T-helper 2 cell (primary cell): ENCODE results near the gene SORL1.
A peak's percentile ranks its signal among the peaks of the same experiment; 100 is the strongest.
"Not testable (repeated sequence)": the region's sequence is repeated elsewhere in the genome, so short reads cannot be mapped to it uniquely, and the experiment has no call there.

Experiments
- DNase-seq, 5 experiments: peaks; one replicate each; pipeline versions ENCODE4 v3.0.0 to v3.0.0-alpha.2; 2012 to 2022

SORL1 gene

DNA sequence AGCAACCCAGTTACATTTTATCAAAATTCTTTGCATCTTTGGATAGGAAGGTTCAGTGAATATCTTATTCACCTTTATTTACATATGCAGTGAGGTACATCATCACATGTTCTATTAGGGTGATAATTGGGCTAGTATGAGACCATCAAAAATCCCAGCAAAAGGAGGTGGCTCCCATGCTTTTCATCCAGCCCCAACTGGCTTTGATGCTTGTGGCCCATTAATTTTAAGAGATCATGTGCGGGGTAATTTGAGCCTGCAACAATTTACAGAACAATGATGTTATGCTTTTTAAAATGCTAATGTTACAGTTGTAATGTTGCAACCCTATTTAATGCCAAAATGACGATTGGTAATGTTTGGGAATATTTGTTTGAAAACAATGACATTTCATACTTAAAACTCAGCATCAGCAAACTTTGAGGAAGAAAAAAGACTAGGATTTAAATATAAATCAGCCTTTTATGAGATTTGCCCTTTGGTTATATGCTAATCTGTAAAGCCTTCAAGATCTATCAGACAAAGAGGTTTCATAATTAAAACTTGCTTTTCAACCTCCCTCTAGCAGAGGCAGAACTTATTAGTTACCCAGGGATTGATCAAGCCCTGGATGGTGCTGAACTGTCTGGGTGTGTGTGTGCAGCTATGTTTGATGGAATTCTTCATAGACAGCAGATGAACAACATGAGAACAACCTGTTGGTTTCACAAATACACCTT, 184.1 kb downstream of the SORL1 start:
- no peak for DNase-seq

DNA sequence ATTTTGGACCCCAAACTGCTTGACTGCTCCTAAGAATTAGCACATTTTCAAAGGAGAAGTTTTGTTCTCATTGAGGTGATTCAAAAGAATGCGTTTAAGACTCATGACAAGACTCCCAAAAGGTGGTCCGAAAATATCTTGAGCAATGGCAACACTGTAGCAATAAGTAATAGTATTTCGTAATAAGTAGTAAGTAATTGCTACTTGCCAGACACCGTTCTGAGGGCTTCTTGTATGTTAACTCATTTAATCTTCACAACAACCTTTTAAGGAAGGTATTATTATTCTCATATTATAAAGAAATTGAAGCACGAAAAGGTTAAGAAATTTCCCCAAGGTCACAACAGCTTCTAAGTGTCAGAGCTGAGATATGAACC, 184.7 kb downstream of the SORL1 start:
- no peak for DNase-seq

DNA sequence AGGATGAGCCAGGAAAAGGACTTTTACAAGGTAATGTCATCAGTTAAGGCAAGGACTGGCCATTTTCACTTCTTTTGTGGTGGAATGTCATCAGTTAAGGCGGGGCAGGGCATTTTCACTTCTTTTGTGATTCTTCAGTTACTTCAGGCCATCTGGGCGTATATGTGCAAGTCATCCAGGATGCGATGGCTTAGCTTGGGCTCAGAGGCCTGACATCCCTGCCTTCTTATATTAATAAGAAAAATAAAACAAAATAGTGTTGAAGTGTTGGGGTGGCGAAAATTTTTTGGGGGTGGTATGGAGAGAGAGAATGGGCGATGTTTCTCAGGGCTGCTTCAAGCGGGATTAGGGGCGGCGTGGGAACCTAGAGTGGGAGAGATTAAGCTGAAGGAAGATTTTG, 185.5 kb downstream of the SORL1 start:
- DNase-seq = not testable (repeated sequence)

DNA sequence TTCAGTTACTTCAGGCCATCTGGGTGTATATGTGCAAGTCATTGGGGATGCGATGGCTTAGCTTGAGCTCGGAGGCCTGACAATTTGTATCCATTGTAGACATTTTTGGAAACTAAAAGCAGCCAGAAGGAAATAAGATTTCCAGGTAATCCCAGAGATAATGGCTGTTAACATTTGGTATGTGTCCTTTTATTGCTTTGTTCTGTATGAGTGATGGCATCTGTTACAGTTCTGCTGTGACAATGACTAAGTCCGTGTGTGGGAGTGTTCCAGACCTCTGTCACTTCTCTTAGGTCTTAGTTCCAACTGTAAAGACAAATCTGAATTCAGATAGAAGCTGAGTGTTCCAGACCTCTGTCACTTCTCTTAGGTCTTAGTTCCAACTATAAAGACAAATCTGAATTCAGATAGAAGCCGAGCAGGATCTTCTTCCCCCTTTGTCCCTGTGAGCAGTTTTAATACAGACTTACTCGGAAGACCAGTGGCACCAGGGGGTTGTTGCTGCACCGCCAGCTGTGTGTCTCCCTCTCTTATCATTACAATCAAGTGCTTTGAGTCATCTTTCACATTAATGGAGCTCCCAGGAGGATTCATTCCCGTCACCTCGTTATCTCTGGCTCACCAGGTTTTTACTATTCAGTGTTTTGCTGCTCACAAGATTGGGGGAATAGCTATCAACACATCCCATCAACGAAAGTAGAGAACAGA, 191.5 kb downstream of the SORL1 start:
- no peak for DNase-seq

DNA sequence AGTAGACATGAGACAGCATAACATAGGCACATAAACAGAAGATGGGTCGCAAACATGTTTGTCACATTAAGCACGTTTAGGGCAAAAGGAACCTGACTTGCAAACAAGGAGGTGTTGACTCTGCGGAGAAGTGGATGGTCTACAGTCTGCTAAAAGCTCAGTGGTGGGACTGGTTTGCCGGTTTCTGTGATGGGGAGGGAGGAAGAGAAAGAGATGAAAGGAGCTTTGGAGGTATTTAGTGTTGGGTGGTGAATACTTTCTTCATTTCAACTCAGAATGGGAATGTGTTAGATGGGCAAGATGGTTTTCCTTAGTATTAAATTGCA, 192.0 kb downstream of the SORL1 start:
- DNase-seq = no peak

DNA sequence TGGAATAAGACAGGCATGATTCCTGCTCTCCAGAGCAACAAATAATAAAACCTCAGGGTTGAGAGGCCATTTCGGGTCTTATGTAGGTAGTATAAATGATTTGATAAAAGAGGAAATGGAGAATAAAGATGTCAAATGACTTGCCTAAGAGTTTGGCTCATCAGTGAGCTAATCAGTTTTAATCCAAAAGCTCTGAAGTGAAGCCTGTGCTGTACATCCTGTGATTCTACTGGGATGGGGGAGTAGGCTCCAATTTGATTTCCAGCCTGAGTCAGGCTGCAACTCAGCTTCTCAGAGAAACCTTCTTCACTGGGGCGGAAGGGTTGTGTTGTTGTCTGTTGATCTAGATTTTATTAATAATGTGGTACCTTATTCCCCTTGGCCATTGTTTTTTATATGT, 192.9 kb downstream of the SORL1 start:
- no peak for DNase-seq

DNA sequence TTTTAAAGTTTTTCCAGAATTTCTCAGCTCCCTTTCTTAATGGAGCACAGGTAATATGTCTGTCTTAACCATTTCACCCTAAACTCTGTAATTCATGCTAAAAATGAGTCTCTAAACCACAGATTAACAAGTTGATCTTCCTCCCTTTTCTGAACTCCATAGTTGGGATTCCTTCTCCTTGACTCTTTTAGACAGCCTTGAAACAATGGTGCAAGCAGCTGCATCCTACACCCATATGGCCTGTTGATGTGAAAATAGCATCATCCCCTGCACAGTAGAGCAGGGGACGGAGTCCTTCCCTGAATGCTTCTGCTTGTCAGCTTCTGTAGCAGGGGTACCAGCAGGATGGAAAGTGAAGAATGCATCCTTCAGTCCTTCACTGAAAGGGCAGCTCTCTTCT, 193.5 kb downstream of the SORL1 start:
- no peak for DNase-seq

DNA sequence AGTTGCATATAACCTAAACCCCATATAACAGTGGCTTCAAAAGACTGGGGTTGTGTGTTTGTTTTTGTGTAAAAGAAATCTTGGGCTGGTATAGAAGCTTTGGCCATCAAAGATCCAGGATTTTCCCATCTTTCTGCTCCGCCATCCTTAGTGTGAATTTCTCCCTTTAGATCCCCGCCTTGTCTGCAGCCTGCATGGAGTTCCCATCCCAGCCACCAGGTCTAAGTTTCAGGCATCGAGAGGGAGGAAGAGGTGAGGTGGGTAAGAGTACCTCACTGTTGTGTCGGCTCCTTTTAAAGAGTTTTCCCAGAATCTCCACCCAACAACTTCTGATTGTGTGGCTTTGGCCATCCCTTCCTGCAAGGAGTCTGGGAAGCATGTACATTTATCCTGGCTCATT, 196.2 kb downstream of the SORL1 start:
- no peak for DNase-seq

DNA sequence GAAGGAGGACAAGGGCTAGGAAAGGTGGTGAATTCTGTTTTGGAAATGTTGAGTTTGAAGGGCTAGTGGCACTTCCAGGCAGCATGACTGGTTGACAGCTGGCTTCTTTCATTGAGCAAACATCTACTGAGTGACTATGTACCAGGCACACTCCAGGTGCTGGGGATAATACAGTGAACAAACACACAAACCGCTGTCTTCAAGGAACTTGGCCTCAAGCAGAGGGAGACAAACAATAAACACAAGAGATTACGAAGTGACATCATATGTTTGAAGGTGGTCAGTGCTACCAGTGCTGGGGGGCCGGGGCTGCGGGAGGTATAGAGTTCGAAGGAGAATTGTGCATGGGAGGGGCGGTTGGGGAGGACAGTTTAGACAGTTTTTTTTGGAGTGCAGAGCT, 197.7 kb downstream of the SORL1 start:
- DNase-seq = no peak

DNA sequence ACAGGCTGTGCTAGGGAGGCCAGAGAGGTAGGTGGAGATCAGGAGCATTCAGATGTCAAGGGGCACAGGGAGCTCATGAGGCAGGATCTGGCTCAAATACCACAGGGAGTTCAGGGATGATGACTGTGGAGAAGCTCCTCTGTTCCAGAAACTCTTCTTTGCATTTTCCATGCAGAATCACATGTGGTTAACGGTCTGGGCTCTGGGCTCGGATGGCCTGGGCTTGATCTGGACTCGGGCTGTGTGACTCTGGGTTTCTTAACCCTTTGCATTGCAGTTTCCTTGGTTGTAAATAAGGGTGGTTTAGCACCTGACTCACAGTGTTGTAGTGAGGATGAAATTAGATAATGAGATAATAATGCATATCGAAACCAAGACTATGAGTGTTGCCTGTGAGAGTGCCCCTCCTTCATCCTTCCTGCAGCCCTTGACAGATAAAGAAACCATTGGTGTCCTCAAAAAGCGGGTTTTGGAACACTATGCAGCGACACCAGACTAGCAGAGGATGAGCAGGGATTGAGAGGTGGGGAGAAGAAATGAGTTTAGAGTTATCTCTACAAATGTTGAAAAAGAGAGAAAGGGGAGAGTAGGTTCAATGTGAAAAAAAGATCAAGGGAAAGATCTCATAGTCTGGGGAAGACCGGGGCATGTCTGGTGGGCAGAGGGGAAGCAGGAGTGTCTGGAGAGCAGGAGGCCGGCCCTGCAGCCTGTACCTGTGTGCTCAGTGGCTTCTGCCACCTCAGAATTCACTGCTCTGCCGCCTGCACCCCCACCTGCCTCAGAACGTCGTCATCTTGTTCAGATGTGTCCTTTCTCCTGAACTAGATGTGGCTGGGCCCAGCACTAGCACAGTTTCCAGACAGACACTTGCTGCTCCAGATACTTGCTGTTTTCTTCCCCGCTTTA, 198.5 kb downstream of the SORL1 start:
- peak in 2 of 5 experiments; percentile 4 to 83 for DNase-seq

DNA sequence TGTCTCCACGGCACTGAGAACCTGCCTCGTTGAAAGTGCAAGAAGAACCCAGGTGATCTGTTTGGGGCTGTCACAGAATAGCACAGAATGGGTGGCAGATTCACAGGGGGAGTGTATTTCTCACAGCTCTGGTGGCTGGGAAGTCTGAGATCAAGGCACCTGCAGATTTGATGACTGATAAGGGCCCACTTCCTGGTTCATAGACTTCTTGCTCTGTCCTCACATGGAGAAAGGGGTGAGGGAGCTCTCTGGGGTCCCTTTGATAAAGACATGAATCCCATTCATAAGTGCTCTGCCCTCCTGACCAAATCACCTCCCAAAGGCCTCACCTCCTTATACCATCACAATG, 199.1 kb downstream of the SORL1 start:
- peak in 1 of 5 experiments; percentile 40 for DNase-seq

DNA sequence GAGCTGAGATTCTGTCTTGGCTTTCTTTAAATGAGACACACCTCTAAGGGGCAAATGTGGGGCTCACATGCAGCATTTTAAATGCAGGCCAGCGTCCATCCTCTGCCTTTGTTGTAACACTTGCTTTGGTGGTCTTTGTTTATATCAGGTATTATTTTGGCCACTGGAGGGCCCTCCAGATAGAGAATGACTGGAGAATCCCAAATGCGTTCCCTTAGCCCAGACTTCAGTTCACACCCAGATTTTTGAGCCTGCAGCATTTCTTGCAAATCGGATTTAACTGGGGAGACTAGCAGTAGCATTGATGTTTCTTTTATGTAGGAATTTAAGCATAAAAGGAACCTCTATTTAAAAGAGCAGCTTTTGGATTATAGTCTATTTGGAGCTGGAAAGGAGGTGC, 200.9 kb downstream of the SORL1 start:
- DNase-seq = no peak

DNA sequence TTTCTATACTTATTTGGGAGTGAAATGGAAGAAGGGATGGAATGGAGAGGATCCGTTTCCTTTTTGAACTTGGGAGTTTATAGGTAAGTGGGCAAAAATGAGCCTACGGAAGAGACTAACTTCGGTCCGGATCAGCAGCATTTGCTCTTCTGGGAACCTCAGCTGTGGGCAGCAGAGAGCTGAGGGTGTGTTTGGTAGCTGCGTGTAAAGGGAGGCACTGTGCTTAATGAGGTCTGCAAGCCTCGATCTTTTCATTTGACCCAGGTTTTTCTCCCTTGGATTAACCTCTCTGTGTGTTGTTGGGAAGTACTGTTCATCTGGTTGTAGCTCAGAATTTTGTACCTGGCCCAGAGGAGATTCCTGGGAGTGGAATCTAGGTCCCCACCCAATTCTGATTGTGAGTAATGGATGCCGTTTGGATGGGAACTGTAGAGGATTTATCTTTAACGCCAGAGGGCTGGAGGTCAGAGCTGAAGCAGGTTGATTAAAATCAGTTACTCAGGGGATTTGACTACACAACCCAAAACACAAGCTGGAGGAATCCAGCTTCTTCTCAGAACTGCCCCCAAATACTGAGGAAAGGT, 202.2 kb downstream of the SORL1 start:
- DNase-seq = no peak

DNA sequence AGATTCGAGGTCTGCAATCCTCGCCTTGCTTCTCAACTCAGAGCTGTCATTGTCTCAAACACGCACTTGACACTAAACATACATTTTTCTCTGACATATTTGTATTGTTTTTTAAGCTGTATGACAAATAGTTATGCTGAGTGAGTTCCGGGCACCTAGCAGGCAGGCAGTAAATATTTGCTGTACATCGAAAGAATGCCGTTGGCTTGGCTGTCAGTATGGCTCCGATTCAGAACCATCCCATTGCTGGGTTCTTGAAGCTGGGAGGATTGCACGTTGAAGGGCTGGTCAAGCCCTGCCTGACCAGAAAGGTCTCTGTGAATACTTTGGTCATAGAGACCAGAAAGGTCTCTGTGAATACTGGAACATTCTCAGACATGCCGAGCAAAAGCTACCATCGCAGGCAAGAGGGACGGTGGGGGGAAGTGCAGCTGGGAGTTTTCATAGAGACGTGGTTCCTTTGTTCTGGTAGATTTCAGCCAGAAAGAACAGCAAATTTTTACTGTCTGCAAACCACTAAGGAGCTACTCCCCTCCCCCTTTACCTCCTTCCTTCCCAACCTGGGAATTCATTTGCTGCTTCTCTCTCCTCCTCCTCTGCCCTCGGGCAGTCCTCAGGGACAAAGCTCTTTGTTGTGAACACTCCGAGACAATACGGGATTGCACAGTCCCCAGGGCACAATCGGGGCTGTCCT, 202.9 kb downstream of the SORL1 start:
- DNase-seq = no peak

DNA sequence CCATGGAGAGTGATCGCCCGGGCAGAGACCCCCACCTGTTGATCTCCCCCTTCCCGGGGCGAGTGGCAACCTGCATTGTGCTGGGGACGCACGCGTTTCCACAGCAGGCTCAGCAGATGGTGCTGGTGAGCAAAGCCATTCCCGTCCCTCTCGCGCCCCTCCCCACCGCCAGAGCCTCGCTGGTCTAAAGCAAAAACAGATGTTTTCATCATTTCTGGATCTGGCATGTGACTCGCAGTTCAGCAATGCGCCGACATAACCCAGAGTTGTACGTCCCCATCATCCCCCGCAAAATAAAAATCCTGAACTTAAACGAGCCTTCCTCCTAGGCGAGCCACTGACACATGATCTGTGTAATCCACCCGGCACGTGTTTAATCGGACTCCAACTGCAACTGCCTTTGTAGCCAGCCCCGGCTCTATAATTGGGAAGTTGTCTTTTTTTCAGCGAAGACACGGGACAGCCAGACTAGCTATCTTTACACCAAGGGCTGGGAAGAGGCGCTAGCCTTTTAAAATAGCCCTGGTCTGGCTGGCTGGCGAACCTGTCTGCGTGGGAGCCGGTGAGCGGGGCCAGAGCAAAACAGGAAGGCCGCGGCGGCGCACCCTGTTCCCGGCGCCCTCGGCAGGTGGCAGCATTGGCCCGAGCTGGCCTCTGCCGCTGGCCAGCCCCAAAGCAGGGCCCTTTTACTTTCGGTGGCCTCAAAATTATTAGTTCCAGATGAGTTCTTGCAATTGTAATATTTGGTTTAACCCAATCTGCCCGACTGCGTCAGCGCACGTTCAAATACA, 203.6 kb downstream of the SORL1 start:
- peak; percentile 31 to 67 (median 40) for DNase-seq

DNA sequence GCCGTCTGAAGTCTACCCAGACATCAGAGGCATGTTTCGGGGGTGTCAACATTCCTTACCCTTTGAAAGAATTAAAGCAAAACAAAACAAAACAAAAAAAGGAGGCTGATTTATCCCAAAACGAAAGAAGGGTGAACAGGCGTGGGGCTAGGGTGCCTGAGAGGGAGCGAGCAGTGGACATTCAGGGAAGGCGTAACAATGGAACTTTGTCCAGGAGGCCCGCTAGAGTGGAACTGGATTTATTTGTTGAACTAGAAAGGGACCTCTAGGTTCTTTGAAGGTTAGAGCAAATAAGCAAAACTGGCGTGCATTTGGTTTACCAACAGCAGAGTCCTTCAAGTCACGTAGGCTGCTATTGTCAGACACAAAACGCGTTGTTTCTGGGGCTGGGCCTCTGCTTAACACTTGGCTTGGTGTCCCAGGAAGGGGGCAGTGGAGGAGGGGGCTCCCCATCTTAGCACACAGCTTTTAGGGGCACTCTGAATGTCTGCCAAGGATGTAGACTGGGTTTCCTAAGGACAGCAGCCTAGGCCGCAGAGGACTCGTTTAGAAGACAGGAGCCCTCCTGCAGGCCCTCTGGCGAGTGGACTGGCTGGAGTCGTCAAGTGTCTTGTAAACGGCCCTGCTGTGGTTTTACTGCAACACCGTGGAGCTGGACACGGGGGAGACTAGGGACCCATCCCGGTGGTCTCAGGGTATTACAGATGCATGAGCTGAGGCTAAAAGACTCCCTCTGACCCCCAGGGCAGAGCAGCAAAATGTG, 204.4 kb downstream of the SORL1 start:
- no peak for DNase-seq

DNA sequence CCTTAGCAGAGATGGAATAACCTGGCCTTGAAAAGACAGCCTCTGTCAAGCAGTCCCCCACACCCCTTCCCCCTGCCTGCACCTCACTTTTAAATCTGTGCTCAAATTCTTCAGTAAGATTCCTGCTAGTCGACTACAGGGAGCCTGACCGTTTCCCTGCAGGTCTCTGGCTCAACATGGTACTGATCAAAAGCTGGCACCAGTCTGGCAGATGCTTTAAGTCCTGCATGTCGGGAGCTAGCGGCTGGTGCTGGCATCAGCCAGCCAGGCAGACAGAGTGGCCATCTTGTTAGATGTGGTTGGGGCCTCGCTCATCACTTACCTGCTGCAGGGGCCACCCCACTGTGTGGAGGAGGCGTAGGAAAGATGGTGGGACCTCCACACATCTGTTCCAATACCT, 205.0 kb downstream of the SORL1 start:
- DNase-seq = no peak

DNA sequence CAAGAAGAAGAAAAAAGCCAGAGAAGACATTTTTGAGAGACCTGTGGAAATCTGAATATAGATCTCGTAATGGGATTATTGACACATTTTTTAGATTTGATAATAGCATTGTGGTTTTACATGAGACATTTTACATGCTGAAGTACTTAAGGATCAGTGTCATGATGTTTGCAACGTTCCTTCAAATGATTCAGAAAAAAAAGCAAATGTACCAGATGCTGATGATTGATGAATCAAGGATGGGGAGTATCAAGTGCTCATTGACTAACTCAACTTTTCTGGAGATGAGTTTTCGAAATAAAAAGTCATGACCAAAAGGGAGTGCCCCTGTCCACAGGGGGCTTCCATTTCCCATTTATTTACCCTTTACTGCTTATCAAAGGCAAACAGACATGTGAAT, 207.7 kb downstream of the SORL1 start:
- no peak for DNase-seq

DNA sequence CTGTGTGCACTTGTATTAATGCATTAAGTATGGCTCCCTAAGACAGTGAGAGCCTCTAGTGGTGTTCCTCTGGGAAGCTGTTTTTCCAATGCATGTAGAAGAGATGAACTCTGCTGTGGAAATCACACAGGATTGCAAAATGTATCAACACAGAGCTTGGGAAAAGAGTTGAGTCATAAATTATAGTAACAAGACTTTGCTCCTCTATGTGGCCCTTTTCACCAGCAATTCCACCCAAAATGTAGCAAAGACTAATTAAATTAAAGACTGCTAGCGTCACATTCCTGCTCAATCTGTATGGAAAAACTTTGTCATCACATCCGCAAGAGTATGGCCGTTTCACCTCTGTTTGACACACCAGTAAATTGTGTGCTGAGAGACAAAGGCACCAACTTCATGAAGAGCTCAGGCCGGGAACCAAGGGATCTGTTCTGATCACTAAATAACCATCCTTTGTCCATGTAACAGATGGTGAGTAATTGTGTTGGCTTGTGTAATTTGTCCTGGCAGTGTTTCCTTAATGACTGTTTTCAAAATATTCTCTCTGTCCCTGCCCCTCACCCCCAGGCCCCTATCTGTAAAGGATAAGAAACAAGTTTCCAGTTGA, 209.9 kb downstream of the SORL1 start:
- DNase-seq = no peak

DNA sequence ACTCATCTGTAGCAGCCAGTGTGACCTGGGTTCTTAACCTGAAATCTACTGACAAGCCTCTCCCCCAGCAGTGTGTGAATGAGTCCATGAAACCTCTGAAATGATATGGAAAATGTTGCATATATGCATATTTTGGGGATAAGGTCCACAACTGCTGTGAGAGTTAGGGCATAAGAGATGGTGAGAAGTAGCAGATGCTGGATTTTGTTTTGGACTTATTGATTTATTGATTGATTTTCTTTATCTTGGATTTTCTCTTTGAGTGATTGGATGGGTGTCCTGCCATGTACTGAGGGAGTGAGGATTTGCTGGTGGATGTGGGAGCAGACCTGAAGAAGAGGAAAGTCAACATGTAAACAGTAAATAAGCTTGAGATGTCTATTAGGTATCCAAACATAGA, 212.0 kb downstream of the SORL1 start:
- no peak for DNase-seq
